Islet of Langerhans (tissue), 1 donor: ENCODE measurements around the gene CYP26B1.
"Not testable (repeated sequence)": the region's sequence is repeated elsewhere in the genome, so short reads cannot be mapped to it uniquely, and the experiment has no call there.

Experiments
- FAIRE-seq: peaks from one replicate; lab custom pipeline; 2011; peaks lifted over from hg19 to GRCh38; lab: Jason Lieb, UNC

Gene CYP26B1

GRCh38 chr2:72106978-72107377 is 40.7 kb downstream of the CYP26B1 start:
- no peak for FAIRE-seq

DNA sequence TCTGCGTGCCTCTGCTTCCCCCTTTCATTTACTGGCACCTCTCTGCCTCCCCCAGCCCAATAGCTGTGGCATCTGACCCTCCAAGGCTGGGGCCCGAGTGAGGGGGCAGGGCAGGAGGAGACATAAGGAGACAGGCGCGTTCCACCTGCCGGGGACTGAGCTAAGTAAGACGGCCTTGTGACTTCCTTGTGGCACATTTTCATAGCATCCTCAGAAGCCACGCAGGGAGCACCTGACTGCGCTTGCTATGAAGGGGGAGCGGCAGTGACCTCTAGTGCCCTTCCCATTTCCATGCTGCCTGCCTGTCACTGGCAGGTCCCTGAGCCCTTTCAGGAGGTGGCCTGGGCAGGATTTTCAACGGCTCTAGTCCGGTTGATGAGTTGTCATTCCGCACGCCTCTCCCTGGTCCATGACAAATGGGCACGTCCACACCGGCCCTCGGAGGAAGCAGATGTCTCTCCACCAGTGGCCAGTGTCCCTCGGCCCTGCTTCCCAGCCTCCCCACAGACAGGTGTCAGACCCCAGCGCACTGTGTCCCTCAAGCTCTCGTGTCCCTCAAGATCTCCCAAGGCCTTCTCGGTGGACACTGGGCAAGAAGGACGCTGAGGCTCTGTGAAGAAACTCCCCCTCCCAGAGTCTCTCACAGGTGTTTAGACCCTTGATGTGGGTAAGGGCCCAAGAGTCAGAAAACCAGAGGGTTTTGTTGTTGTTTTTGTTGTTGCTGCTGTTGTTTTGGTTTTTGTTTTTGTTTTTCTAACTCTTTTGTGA is 42.7 kb downstream of the CYP26B1 start:
- FAIRE-seq: no peak

DNA sequence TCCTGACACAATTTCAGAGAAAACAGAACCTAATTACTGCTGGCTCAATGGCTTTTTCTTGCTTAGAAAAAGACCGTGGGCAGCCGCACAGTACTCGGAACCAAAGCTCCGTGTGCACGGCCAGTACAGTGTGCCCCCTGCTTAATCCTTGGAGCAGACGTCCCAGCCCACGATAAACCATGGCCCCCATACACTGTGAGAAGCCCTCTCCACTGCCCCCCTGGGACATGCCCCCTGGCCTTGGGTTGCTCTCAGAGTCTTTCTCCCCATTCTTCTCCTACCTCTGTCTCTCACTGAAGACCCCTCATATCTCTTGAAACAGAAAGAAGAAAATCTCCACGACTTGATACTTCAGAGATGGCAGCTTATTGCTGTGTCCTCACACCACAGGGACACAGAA is 44.0 kb downstream of the CYP26B1 start:
- no peak for FAIRE-seq

DNA sequence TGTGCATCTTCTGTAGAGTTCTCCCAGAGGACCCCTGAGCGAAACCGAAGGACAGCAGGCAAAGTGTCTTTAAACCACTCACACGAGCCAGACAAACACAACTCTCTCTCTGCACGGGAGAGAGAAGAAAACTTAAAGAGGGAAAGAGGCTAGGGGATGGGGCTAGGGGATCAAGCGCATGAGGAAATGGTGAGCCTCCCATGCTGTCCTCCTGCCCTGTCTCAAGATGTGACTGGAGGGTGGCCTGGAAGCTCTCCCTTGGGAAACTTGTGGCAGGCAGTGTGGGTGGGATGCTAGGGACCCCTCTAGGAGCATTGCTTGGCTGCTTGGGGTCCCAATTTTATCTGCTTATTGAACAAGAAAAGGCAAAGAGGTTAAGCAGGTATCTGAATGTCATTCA is 44.5 kb downstream of the CYP26B1 start:
- no peak for FAIRE-seq

GRCh38 chr2:72098935-72099334 is 48.7 kb downstream of the CYP26B1 start:
- no peak for FAIRE-seq

GRCh38 chr2:72097276-72097675 is 50.4 kb downstream of the CYP26B1 start:
- FAIRE-seq: no peak

DNA sequence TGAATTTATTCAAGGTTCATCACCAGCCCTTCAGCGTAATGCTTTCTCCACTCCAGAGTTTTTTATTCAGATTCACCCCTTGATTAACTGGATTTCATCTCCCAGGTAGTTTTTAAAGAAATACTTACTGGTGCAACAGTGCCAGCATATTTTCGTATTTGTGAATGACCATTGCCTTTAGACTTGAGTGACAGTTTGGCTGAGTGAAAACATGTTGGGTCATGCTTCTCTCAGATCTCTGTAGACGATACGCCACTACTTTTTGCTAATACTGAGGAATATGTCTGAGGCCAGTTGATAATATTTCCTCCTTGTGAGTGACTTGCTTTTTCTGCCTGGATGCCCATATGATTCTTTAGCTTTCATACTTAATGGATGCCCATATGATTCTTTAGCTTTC is 51.5 kb downstream of the CYP26B1 start:
- no peak for FAIRE-seq

DNA sequence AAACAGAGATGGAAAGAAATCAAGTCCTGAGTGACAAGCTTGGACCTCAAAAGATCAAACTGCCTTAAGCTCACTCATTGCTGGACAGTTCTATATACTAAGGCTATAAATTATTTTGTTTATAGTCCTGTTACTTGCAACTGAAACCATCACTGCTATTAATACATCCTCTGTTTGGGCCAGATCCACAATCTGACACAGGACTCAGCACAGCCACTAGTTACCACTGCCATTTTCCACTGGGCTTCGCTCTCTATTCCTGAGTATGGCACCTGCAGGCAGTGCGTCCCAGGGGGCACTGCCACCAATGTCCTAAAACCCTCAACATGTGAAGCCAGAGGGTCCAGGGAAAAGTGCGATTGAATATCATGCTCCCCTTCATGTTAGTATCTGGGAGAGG is 52.3 kb downstream of the CYP26B1 start:
- no peak for FAIRE-seq

GRCh38 chr2:72094701-72095100 is 53.0 kb downstream of the CYP26B1 start:
- no peak for FAIRE-seq

DNA sequence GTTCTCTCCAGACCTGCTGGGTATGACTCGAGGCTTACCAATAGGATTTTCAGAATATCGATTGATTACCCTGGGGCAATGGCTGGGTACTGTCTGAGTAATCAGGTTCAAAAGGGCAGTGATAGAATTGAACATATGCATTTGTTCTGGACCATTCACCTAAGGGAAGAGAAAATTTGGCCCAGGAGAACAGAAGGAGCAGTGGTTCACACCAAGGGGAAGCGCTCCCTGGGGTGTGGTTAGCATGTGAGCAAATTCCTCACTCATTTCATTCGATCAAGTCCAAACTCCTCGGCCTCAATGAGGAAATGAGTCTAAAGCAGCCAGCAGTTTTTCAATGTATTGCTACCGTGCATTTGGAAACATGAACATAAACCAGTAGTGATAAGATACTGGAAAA is 55.6 kb downstream of the CYP26B1 start:
- FAIRE-seq: no peak

DNA sequence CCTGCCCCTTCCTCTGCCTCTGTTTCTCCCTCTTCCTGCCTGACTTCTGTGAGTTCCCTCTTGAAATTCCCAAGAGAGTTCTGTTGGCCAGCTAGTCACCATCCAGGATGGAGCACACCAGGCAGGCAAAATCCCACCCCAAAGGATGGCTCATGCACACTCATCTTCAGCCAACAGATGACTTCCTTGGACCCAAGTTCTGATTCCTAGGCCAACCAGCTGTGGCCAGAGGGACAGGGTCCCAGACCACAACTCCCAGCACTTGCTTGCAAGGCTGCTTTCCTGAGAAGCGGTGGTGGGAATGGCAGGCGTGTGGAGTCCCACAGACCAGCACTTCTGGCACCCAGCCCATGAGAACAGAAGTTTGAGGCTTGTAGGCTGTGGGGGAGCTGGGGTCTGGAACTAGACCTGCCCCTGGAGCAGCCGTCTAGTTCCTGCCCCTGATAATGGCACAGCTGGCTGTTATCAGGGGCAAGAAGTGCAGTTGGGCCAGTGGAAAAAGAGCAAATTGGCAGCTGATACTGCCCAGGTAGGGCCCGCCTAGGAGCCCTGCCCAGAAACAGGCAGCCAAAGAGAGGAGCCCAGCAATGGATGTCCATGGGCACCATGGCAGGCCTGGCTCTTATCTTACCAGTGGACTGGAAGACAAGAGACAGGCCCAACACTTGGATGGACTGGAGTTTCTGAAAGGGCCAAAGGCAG is 56.7 kb downstream of the CYP26B1 start:
- FAIRE-seq: no peak

DNA sequence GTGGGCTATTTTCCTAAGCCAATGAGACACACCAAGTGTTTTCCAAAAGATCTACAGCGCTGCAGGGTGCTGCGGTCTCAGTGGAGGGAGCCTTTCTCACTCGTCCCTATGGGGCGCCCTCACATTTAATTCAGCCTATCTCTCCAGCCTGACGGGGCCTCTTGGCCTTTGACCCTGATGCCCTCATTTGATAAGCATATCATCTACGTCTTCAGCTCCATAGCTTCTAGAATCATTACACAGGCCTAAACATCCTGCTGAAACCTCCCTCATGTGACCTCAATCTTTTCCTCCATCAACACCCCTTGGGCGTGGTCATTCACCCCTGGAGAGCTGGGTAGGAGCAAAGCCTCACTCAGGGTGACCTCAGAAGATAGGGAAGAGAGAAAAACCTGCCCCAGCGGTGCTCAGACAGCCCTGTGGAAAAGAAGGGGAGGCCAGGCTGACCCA is 57.4 kb downstream of the CYP26B1 start:
- no peak for FAIRE-seq

GRCh38 chr2:72089537-72089936 is 58.1 kb downstream of the CYP26B1 start:
- no peak for FAIRE-seq

GRCh38 chr2:72089028-72089427 is 58.6 kb downstream of the CYP26B1 start:
- FAIRE-seq: no peak

GRCh38 chr2:72086871-72087633 is 60.6 kb downstream of the CYP26B1 start:
- FAIRE-seq: not testable (repeated sequence)

DNA sequence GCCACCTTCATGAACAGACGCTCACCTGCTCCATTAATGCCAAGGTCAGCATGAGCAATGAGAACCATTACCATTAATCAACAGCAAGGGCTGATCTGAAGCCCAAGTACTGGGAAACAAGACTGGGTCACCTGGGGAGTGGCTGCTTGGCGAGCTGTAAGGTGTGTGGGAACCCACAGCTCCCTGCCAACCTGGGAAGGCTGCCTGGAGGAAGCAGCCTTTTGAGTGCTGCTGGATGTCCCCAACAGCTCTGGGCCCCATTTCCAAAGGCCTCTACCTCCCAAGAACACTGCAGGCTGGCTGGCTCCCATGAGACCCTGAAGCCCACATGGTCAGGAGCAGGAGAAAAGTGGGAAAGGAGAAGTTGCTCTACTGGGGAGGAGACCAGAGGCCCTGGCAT is 62.1 kb downstream of the CYP26B1 start:
- no peak for FAIRE-seq

GRCh38 chr2:72085036-72085435 is 62.6 kb downstream of the CYP26B1 start:
- no peak for FAIRE-seq

DNA sequence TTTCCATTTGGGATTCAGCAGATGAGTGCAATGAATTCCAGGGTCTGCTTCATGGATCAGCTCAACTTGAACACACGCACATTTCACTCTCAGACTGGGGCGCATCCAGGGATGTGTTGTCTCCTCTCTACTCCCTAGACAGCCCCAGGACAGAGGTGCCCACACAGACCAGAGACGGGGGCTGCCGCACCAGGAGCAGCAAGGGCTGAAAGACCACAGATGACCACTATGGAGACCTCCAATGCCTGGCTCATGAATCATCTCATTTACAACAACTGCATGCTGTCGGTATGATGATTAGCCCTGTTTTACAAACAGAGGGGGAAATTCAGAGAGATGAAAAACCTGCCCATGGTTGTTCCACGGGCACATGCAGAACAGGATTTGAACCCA is 63.1 kb downstream of the CYP26B1 start:
- no peak for FAIRE-seq

DNA sequence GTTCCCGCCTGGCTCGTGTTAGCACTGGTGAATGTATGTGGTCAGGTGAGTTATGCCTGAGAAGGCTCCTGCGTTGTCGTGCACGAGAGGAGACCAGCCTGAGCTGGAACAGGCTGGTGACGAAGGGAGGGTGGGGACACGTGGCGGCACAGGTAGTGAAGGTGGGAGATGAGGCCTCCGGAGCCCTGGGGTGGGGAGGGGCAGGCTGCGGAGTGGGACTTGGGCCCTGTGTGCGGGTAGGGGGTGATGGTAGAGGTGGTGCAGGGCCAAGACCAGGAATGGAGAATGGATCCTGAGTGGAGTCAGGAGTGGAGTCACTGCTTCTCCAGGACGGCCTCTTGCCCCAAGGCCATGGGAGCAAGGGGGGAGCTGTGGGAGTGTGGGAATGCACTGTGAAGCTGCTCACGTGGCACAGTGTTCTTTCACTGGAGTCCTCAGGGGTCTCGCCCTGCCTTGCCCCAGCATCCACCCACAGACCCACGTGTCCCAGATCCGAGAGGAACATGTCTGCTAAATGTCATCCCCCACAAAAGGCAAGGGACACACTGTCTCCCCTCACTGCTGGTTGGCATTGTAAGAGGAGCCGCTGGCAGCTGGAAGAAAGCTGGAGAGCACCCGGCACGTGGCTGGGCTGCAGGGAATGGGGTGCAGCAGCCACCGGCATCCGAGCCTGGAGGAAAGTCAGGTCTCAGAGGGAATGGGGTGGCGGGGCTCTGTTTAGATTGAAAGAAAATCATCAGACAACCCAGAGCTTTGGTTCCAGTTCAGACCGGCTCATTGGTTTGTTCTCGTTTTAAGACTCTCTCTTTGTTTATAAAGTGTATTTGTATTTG is 63.7 kb downstream of the CYP26B1 start:
- FAIRE-seq: no peak

- FAIRE-seq: no peak
These were observed 64.8 kb downstream of the CYP26B1 start for GRCh38 chr2:72082887-72083286.

DNA sequence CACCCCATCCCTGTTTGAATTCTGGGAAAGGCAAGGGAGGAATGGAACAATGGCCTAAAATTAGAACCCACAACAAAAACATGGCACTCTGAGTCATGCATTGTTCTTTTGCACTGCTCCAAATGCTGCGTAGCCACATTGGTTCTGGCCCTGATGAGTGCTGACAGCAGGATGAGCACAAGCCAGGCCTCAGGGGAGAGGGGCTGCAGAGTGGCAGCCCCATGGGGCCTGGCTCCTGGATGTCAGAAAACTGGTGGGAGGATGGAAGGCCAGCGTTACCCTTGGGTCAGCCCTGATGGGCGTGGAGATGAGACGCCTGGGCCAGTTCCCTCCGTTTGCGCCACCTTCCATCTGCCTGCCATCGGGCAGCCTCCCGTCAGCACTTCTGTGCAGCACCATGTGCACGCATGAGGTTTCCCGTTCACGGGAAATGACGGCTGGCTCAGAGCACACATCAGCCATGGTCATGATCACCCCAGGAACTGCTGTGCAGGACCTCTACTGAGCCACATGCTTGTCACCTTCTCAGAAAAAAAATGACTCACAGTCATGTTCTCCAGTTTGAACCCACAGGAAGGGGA is 65.6 kb downstream of the CYP26B1 start:
- no peak for FAIRE-seq

GRCh38 chr2:72081451-72081850 is 66.2 kb downstream of the CYP26B1 start:
- no peak for FAIRE-seq
